ENCODE measurements around the gene LIX1. TPM values are rescaled to one million over a fixed set of nuclear protein-coding genes. Genes with fewer than 3 reads are reported as not detected.

The LIX1 gene
- total and polyA plus RNA-seq, 2 of the 13 experiments (the other 11 are each of a cell fraction or from before 2014, with no cell fraction given), result not detected

GRCh38 chr5:97087138-97087537 is 55.3 kb downstream of the LIX1 start (continued):
- TF ChIP-seq HINFP (CRISPR knock-in tag; IDR thresholded peaks at IDR 0.05; ENCODE audit: low read depth) (no peak), PAWR (CRISPR knock-in tag; IDR thresholded peaks at IDR 0.05; ENCODE audit: borderline replicate concordance) (no peak)

- FAIRE-seq (no peak), ATAC-seq (no peak), DNase-seq (ENCODE audit: low spot score) (no peak)
- Histone ChIP-seq H3K27ac (ENCODE audit: extremely low read length, insufficient read depth, low read length) (no peak overlapping the region), H2AFZ (ENCODE audit: low read length) (no peak overlapping the region), H3K4me2 (ENCODE audit: low read depth, low read length) (no peak overlapping the region), H3K27me3 (ENCODE audit: control insufficient read depth in 1 of 2, insufficient read depth in 2 of 2, low read length in 2 of 2) (no peaks in the 10 kb centered on the region), H4K20me1 (ENCODE audit: insufficient read depth, low read length) (no peaks in the 10 kb centered on the region), H3K9me3 (ENCODE audit: low read length) (no peaks in the 10 kb centered on the region), H3K79me2 (ENCODE audit: insufficient read depth, low read length) (no peaks in the 10 kb centered on the region), H3K9ac (ENCODE audit: insufficient read depth, low read depth, low read length) (no peak overlapping the region), H3K4me3 (replicated peaks in 1 of 3; ENCODE audit: insufficient read depth in 1 of 3, low read depth in 2 of 3, low read length in 3 of 3) (no peak overlapping the region), H3K36me3 (replicated peaks in 1 of 2; ENCODE audit: control insufficient read depth in 1 of 2, insufficient read depth in 2 of 2, low read length in 2 of 2) (no peaks in the 10 kb centered on the region), H3K4me1 (ENCODE audit: insufficient read depth, low read length) (no peaks in the 10 kb centered on the region)
- 77% methylated on average over 6 of the region's 22 CpGs for WGBS (ENCODE audit: low lambda C conversion rate)
- intact Hi-C loops (cut with micrococcal nuclease; ENCODE audit: unreplicated experiment), result no loop called here
- in situ Hi-C loops (cut with HindIII; ENCODE audit: extremely low pct_ligation_motif_present, low pct_unique_long_range_greater_than_20kb), result no loop called here
- BruUV-seq (replicated peaks), result no TSS peak
- ChIA-PET POLR2A (no interaction called here), CTCF (ENCODE audit: low intra/inter-chr PET ratio, low total read pairs) (no interaction called here)
- TF ChIP-seq KIAA2018 (CRISPR knock-in tag; IDR thresholded peaks at IDR 0.05; ENCODE audit: borderline replicate concordance) (no peak), TEF (CRISPR knock-in tag; IDR thresholded peaks at IDR 0.05) (no peak), REST (IDR thresholded peaks at IDR 0.05; ENCODE audit: borderline replicate concordance in 1 of 2, low read depth in 1 of 2, low read length in 2 of 2) (no peak), TBP (CRISPR knock-in tag; IDR thresholded peaks at IDR 0.05) (no peak)
Measured at GRCh38 chr5:97085459-97086181, 56.8 kb downstream of the LIX1 start.
